Activated naive CD8-positive, alpha-beta T cell treated with anti-CD3 and anti-CD28 coated beads, Interleukin-2, amount 10 ng/mL, durations not matched to agents 7 days and 5 days (primary cell): ENCODE results near the gene TRAF3. TPM values are rescaled to one million over a fixed set of nuclear protein-coding genes. Genes with fewer than 3 reads are reported as not detected.
A peak's percentile ranks its signal among the peaks of the same experiment; 100 is the strongest.
"Not testable (repeated sequence)": the region's sequence is repeated elsewhere in the genome, so short reads cannot be mapped to it uniquely, and the experiment has no call there.

Experiments used
- ATAC-seq: fragments of 150-1000 bp; cut with Tn5 transposase; one replicate; pipeline ENCODE4 v1.10.0; 2021; ENCODE audit warnings: low read depth, moderate library complexity
- POLR2A ChIA-PET: fragments of 350-600 bp; sonication (Branson Sonifier 250); formaldehyde crosslinking; loops from one replicate; lab custom pipeline; 2021; ENCODE audit warnings: antibody characterized with exemption; lab: Charles Lee
- DNase-seq: peaks from one replicate; pipeline ENCODE4 v3.0.0; 2021
- H3K27ac Mint-ChIP-seq: one replicate; pipeline ENCODE4 v1.8.0; 2022; ENCODE audit warnings: mild to moderate bottlenecking, mixed read lengths
- H3K27me3 Mint-ChIP-seq: one replicate; pipeline ENCODE4 v1.8.0; 2022; ENCODE audit warnings: mild to moderate bottlenecking, moderate library complexity, mixed read lengths
- H3K36me3 Mint-ChIP-seq: one replicate; pipeline ENCODE4 v1.8.0; 2021; ENCODE audit warnings: mild to moderate bottlenecking, mixed read lengths
- H3K4me1 Mint-ChIP-seq: one replicate; pipeline ENCODE4 v1.8.0; 2021; ENCODE audit warnings: mixed read lengths
- H3K4me3 Mint-ChIP-seq: one replicate; pipeline ENCODE4 v1.8.0; 2022; ENCODE audit warnings: mild to moderate bottlenecking, moderate library complexity, mixed read lengths
- H3K9me3 Mint-ChIP-seq: one replicate; pipeline ENCODE4 v1.8.0; 2021; ENCODE audit warnings: mixed read lengths
- total RNA-seq, 2 experiments: library from RNA; stranded (reverse); gene quantifications; one replicate each; pipeline ENCODE4 v1.2.3, GENCODE V29; 2021

The TRAF3 gene
- total RNA-seq, 2 experiments from 2014 or later = 31.1 to 32.9 TPM

- no peak for DNase-seq
- Mint-ChIP-seq H3K4me3 (no peak overlapping the region), H3K27me3 (no peaks in the 10 kb centered on the region), H3K4me1 (peaks cover 7% of the 10 kb centered on the region), H3K27ac (no peak overlapping the region), H3K36me3 (peaks cover 8% of the 10 kb centered on the region), H3K9me3 (no peaks in the 10 kb centered on the region)
- ATAC-seq = no peak
- POLR2A ChIA-PET = no interaction called here
These were observed 105.1 kb downstream of the TRAF3 start for GRCh38 chr14:102882226-102882906.

GRCh38 chr14:102883089-102883541, 105.9 kb downstream of the TRAF3 start:
- DNase-seq (no peak), ATAC-seq (no peak)
- Mint-ChIP-seq H3K36me3 (peaks cover 8% of the 10 kb centered on the region), H3K4me3 (no peak overlapping the region), H3K9me3 (no peaks in the 10 kb centered on the region), H3K27ac (no peak overlapping the region), H3K27me3 (no peaks in the 10 kb centered on the region), H3K4me1 (peaks cover 7% of the 10 kb centered on the region)
- POLR2A ChIA-PET = no interaction called here

GRCh38 chr14:102883554-102883953, 106.3 kb downstream of the TRAF3 start:
- no peak for DNase-seq
- Mint-ChIP-seq H3K27me3 (no peaks in the 10 kb centered on the region), H3K27ac (peak overlapping the region; percentile 11), H3K4me3 (no peak overlapping the region), H3K9me3 (no peaks in the 10 kb centered on the region), H3K4me1 (peaks cover 7% of the 10 kb centered on the region), H3K36me3 (peaks cover 8% of the 10 kb centered on the region)
- POLR2A ChIA-PET = no interaction called here
- no peak for ATAC-seq

GRCh38 chr14:102885737-102886447, 108.6 kb downstream of the TRAF3 start:
- Mint-ChIP-seq H3K4me1 (peaks cover 7% of the 10 kb centered on the region), H3K27me3 (no peaks in the 10 kb centered on the region), H3K36me3 (peaks cover 10% of the 10 kb centered on the region), H3K27ac (no peak overlapping the region), H3K9me3 (no peaks in the 10 kb centered on the region), H3K4me3 (no peak overlapping the region)
- ATAC-seq (no peak), DNase-seq (no peak)
- POLR2A ChIA-PET = no interaction called here

DNA sequence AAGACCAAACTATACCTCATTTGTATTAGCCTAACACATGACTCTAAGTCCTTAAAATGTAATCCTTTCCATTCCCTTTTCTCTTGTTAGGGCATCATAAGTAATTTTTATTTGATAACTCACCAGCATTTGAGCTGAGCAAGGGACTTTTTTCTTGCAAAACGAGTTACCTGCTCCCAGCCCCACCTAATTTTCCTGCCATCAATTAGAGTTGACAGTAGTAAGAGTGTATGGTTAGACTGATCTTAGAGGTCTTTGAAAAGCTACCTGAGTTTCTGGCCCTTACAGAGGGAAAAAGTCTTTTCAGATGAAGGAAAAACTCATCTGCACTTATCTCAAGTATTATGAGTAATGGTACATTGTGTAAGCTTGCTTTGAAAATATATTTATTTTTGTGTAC, 111.5 kb downstream of the TRAF3 start:
- ATAC-seq (no peak), DNase-seq (no peak)
- Mint-ChIP-seq H3K36me3 (peaks cover 14% of the 10 kb centered on the region), H3K4me1 (no peaks in the 10 kb centered on the region), H3K9me3 (no peaks in the 10 kb centered on the region), H3K4me3 (no peak overlapping the region), H3K27ac (no peak overlapping the region), H3K27me3 (no peaks in the 10 kb centered on the region)
- POLR2A ChIA-PET = no interaction called here

GRCh38 chr14:102889615-102890014, 112.4 kb downstream of the TRAF3 start:
- no peak overlapping the region for H3K4me3 Mint-ChIP-seq
- H3K27ac Mint-ChIP-seq = no peak overlapping the region
- DNase-seq (no peak), ATAC-seq (no peak)
- H3K27me3 Mint-ChIP-seq = no peaks in the 10 kb centered on the region
- H3K9me3 Mint-ChIP-seq = no peaks in the 10 kb centered on the region
- POLR2A ChIA-PET = no interaction called here
- peaks cover 12% of the 10 kb centered on the region for H3K36me3 Mint-ChIP-seq
- no peaks in the 10 kb centered on the region for H3K4me1 Mint-ChIP-seq

GRCh38 chr14:102891111-102891510, 113.9 kb downstream of the TRAF3 start:
- Mint-ChIP-seq H3K4me1 (no peaks in the 10 kb centered on the region), H3K4me3 (no peak overlapping the region), H3K27ac (no peak overlapping the region), H3K36me3 (peaks cover 11% of the 10 kb centered on the region), H3K27me3 (no peaks in the 10 kb centered on the region), H3K9me3 (no peaks in the 10 kb centered on the region)
- DNase-seq (no peak), ATAC-seq (no peak)
- POLR2A ChIA-PET = no interaction called here

DNA sequence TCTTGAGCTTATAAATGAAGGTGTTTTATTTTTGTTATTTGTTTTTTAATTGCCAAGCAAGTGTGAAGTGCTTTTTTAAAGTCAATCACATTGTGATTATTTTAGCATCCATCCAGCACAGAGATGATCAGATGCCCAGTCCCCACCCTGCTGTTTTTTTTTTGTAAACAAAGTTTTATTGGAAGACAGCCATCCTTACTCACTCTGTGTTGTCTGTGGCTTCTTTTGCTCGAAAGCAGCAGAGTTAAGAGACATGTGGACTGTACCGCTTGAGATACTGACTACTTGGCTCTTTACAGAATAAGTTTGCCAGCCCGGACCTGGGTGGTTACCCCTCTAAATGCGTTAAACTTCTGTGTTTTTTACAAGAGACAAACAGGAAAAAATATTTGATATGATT, 114.3 kb downstream of the TRAF3 start:
- peaks cover 10% of the 10 kb centered on the region for H3K36me3 Mint-ChIP-seq
- no peak overlapping the region for H3K27ac Mint-ChIP-seq
- H3K9me3 Mint-ChIP-seq = no peaks in the 10 kb centered on the region
- H3K4me3 Mint-ChIP-seq = no peak overlapping the region
- H3K27me3 Mint-ChIP-seq = no peaks in the 10 kb centered on the region
- ATAC-seq (no peak), DNase-seq (no peak)
- no peaks in the 10 kb centered on the region for H3K4me1 Mint-ChIP-seq
- POLR2A ChIA-PET = no interaction called here

DNA sequence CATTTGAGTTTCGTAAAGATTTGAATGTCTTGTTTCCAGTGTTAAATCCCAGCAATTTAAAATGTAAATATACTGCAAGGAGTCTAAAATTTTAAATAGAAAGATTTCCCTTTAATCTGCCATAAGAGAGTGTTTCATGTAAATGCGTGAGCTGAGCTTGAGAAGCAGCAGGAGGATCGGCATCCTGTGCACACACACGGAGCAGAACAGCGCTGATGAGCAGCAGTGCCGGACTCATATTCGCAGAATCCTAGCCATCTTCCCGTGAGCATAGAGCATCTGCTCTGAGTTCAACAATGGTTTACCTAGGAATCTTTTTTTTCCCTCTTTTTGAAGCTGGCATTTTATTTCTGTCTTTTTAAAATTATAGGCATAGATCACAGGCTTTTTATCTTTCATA, 115.4 kb downstream of the TRAF3 start:
- H3K9me3 Mint-ChIP-seq = no peaks in the 10 kb centered on the region
- POLR2A ChIA-PET = no interaction called here

GRCh38 chr14:102893452-102893851, 116.2 kb downstream of the TRAF3 start:
- Mint-ChIP-seq H3K27me3 (no peaks in the 10 kb centered on the region), H3K9me3 (no peaks in the 10 kb centered on the region), H3K27ac (no peak overlapping the region), H3K36me3 (peaks cover 10% of the 10 kb centered on the region), H3K4me1 (peaks cover 2% of the 10 kb centered on the region), H3K4me3 (no peak overlapping the region)
- no peak for ATAC-seq
- POLR2A ChIA-PET = no interaction called here
- no peak for DNase-seq

More for the DNA sequence above, 115.4 kb downstream of the TRAF3 start:
- Mint-ChIP-seq H3K4me3 (no peak overlapping the region), H3K36me3 (peaks cover 10% of the 10 kb centered on the region), H3K4me1 (no peaks in the 10 kb centered on the region), H3K27me3 (no peaks in the 10 kb centered on the region), H3K27ac (no peak overlapping the region)
- ATAC-seq = no peak
- no peak for DNase-seq

- DNase-seq, ATAC-seq, H3K27me3 Mint-ChIP-seq, POLR2A ChIA-PET, H3K4me3 Mint-ChIP-seq, H3K9me3 Mint-ChIP-seq, H3K36me3 Mint-ChIP-seq, H3K27ac Mint-ChIP-seq: not testable (repeated sequence)
- peaks cover 16% of the 10 kb centered on the region for H3K4me1 Mint-ChIP-seq
These were observed 119.5 kb downstream of the TRAF3 start for GRCh38 chr14:102896735-102897134.

DNA sequence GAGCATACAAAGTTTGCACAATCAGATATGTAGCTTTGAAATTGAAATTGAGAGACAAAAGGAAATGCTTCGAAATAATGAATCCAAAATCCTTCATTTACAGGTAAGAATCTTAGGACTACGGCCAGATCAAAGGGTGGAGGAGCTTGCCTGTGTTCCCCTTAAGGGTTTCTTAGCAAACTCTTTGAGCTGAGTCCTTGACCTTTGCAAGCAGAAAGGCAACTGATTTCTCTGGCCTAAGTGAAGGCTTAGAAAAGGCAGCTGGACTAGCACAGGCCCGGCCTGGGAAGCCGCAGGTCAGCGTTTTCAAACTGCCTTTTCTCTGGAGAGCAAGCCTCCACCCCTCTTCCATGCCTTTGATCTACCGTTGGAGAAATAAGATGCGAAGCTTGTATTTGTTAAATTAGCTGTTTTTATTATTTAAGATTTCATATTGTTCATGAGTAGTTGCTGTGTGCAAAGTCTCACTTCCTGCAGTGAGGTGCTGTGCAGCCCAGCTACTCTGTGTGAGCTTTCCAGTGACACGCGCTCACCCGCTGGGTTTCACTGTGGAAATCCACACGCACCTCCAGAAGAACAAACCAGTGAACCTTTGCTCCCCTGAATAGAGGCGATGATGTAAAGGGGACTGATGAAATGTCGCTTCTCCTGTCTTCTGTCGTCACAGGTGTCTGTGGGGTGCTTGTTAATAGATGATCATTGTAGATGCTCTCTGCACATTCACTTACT, 120.2 kb downstream of the TRAF3 start:
- peak overlapping the region; percentile 48 for H3K27ac Mint-ChIP-seq

GRCh38 chr14:102898298-102898697, 121.0 kb downstream of the TRAF3 start:
- ATAC-seq (no peak), DNase-seq (no peak)
- H3K36me3 Mint-ChIP-seq = peaks cover 7% of the 10 kb centered on the region
- no peaks in the 10 kb centered on the region for H3K27me3 Mint-ChIP-seq
- POLR2A ChIA-PET = no interaction called here
- peak overlapping the region; percentile 44 for H3K27ac Mint-ChIP-seq
- H3K4me1 Mint-ChIP-seq = peaks cover 16% of the 10 kb centered on the region
- no peaks in the 10 kb centered on the region for H3K9me3 Mint-ChIP-seq
- no peak overlapping the region for H3K4me3 Mint-ChIP-seq

More for the DNA sequence above, 120.2 kb downstream of the TRAF3 start:
- H3K27me3 Mint-ChIP-seq = no peaks in the 10 kb centered on the region
- H3K9me3 Mint-ChIP-seq = no peaks in the 10 kb centered on the region
- POLR2A ChIA-PET = no interaction called here
- DNase-seq (no peak), ATAC-seq (no peak)
- no peak overlapping the region for H3K4me3 Mint-ChIP-seq
- peaks cover 9% of the 10 kb centered on the region for H3K36me3 Mint-ChIP-seq
- peaks cover 16% of the 10 kb centered on the region for H3K4me1 Mint-ChIP-seq
